ENCODE measurements around the gene FCRL3. TPM values are rescaled to one million over a fixed set of nuclear protein-coding genes. Genes with fewer than 3 reads are reported as not detected.
"Not testable (repeated sequence)": the region's sequence is repeated elsewhere in the genome, so short reads cannot be mapped to it uniquely, and the experiment has no call there.

Gene FCRL3
- total RNA-seq (2014; rRNA removed; shearing (Covaris generic)) (not detected in 2 replicates), polyA plus RNA-seq (2016; fragmentation: Nextera tagmentation; extraction: Ambion mirVana) (not detected in 2 replicates)

- Histone ChIP-seq H3K36me3 (ENCODE audit: low read depth) (no peaks in the 10 kb centered on the region), H3K9me3 (ENCODE audit: low read depth) (no peaks in the 10 kb centered on the region), H3K27me3 (replicated peaks; ENCODE audit: insufficient read depth) (peaks cover 9% of the 10 kb centered on the region; the same call in 1 of the 2 replicates), H3K27ac (no peak within 1 kb of the TSS), H3K4me1 (ENCODE audit: insufficient read depth) (no peaks in the 10 kb centered on the region), H3K79me2 (ENCODE audit: insufficient read depth) (no peaks in the 10 kb centered on the region), H4K20me1 (ENCODE audit: insufficient read depth) (no peaks in the 10 kb centered on the region), H2AFZ (no peak within 1 kb of the TSS), H3K4me2 (ENCODE audit: unreplicated experiment) (no peak within 1 kb of the TSS), H3K9me2 (ENCODE audit: insufficient read depth) (no peaks in the 10 kb centered on the region), H3F3A (ENCODE audit: insufficient read depth) (no peaks in the 10 kb centered on the region), H3K9ac (no peak within 1 kb of the TSS), H3K4me3 (no peak within 1 kb of the TSS)
- in situ Hi-C loops (cut with MboI) = no loop called here
- no peak for TF ChIP-seq EZH2 (IDR thresholded peaks at IDR 0.05; ENCODE audit: insufficient read depth, poor library complexity, severe bottlenecking)
- no peak for TF ChIP-seq EZH2phosphoT487 (IDR thresholded peaks at IDR 0.05; ENCODE audit: insufficient read depth, low read depth)
- WGBS, 2 experiments (ENCODE audit: low coverage in 1 of 2, low lambda C conversion rate in 2 of 2, missing lambda C conversion rate in 2 of 2) = 20 to 26% methylated on average over 4 of the region's 4 CpGs
- DNase-seq = no peak
Measured at GRCh38 chr1:157700732-157701131, at the start of gene FCRL3. Gene FCRL3 (minus strand): TSS chr1:157700769. CDS start chr1:157700489, 280 bp downstream.

- Histone ChIP-seq H3K4me2 (ENCODE audit: unreplicated experiment) (no peak overlapping the region), H3K9ac (no peak overlapping the region), H3K9me2 (ENCODE audit: insufficient read depth) (no peaks in the 10 kb centered on the region), H3K36me3 (ENCODE audit: low read depth) (no peaks in the 10 kb centered on the region), H3K9me3 (ENCODE audit: low read depth) (no peaks in the 10 kb centered on the region), H3K27me3 (replicated peaks; ENCODE audit: insufficient read depth) (no peaks in the 10 kb centered on the region), H3K4me1 (ENCODE audit: insufficient read depth) (no peaks in the 10 kb centered on the region), H3K27ac (no peak overlapping the region), H3K79me2 (ENCODE audit: insufficient read depth) (no peaks in the 10 kb centered on the region), H3K4me3 (no peak overlapping the region), H4K20me1 (ENCODE audit: insufficient read depth) (no peaks in the 10 kb centered on the region), H3F3A (ENCODE audit: insufficient read depth) (no peaks in the 10 kb centered on the region), H2AFZ (no peak overlapping the region)
- DNase-seq = no peak
- no peak for TF ChIP-seq EZH2phosphoT487 (IDR thresholded peaks at IDR 0.05; ENCODE audit: insufficient read depth, low read depth)
- WGBS, 2 experiments (ENCODE audit: low coverage in 1 of 2, low lambda C conversion rate in 2 of 2, missing lambda C conversion rate in 2 of 2) = 52 to 54% methylated on average over 3 of the region's 3 CpGs
- in situ Hi-C loops (cut with MboI) = no loop called here
Measured at GRCh38 chr1:157748262-157748817, 47.8 kb upstream of the FCRL3 start.

- Histone ChIP-seq H3K4me2 (ENCODE audit: unreplicated experiment) (no peak overlapping the region), H3K4me3 (no peak overlapping the region), H3K79me2 (ENCODE audit: insufficient read depth) (no peaks in the 10 kb centered on the region), H3K4me1 (ENCODE audit: insufficient read depth) (no peaks in the 10 kb centered on the region), H3K9me3 (ENCODE audit: low read depth) (no peaks in the 10 kb centered on the region), H3F3A (ENCODE audit: insufficient read depth) (no peaks in the 10 kb centered on the region), H3K9ac (no peak overlapping the region), H3K9me2 (ENCODE audit: insufficient read depth) (no peaks in the 10 kb centered on the region), H3K27ac (no peak overlapping the region), H2AFZ (no peak overlapping the region), H3K36me3 (ENCODE audit: low read depth) (no peaks in the 10 kb centered on the region), H3K27me3 (replicated peaks; ENCODE audit: insufficient read depth) (no peaks in the 10 kb centered on the region), H4K20me1 (ENCODE audit: insufficient read depth) (no peaks in the 10 kb centered on the region)
- TF ChIP-seq EZH2 (IDR thresholded peaks at IDR 0.05; ENCODE audit: insufficient read depth, poor library complexity, severe bottlenecking) = no peak
- no peak for TF ChIP-seq EZH2phosphoT487 (IDR thresholded peaks at IDR 0.05; ENCODE audit: insufficient read depth, low read depth)
- in situ Hi-C loops (cut with MboI) = no loop called here
- no peak for DNase-seq
- 3 to 9% methylated on average over 5 of the region's 5 CpGs for WGBS, 2 experiments (ENCODE audit: low coverage in 1 of 2, low lambda C conversion rate in 2 of 2, missing lambda C conversion rate in 2 of 2)
Measured at GRCh38 chr1:157739229-157739901, 38.8 kb upstream of the FCRL3 start.

GRCh38 chr1:157735991-157736390 lies 35.4 kb upstream of the FCRL3 start:
- H3K4me1 ChIP-seq (ENCODE audit: insufficient read depth); H3K9me2 ChIP-seq (ENCODE audit: insufficient read depth); H3K79me2 ChIP-seq (ENCODE audit: insufficient read depth); H3K4me3 ChIP-seq; H3K4me2 ChIP-seq (ENCODE audit: unreplicated experiment); H3K36me3 ChIP-seq (ENCODE audit: low read depth); H4K20me1 ChIP-seq (ENCODE audit: insufficient read depth); H2AFZ ChIP-seq; H3K9ac ChIP-seq; H3F3A ChIP-seq (ENCODE audit: insufficient read depth); DNase-seq; H3K27me3 ChIP-seq (replicated peaks; ENCODE audit: insufficient read depth); H3K9me3 ChIP-seq (ENCODE audit: low read depth); H3K27ac ChIP-seq; in situ Hi-C loops (cut with MboI): not testable (repeated sequence)
- 40% methylated on average over 5 of the region's 5 CpGs for WGBS, 2 experiments (ENCODE audit: low coverage in 1 of 2, low lambda C conversion rate in 2 of 2, missing lambda C conversion rate in 2 of 2)

All from GM23248 (cell line).